ENCODE data around the gene ACVR1. TPM values are rescaled to one million over a fixed set of nuclear protein-coding genes. Genes with fewer than 3 reads are reported as not detected.

Gene ACVR1
- total and polyA plus RNA-seq, 2 experiments from 2014 or later, result 8.9 to 21.5 TPM

DNA sequence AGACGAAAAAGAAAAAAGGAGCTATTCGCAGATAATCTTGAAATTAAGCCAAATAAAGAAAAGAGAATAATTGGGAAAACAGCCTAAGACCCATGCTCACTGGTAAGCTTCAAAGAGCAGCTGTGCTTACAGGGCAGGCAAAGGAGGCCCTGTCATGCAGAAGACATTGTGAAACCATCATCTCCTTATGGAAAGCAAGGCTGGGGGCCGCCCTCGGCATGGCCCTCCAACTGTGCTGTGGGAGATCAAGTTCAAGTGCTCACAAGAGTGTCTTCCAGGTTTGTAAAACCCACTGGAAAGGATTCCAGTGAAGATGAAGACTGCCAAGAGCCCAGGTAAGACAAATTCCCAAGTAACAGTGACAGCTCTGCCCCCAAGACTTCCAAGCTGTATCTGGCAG is 32.2 kb downstream of the ACVR1 start:
- Histone ChIP-seq H3K4me2 (no peak overlapping the region), H3K4me1 (ENCODE audit: insufficient read depth) (peaks cover 34% of the 10 kb centered on the region), H3K4me3 (no peak overlapping the region), H2AFZ (no peak overlapping the region), H3F3A (replicated peaks; ENCODE audit: low read depth) (no peaks in the 10 kb centered on the region), H3K79me2 (replicated peaks; ENCODE audit: insufficient read depth) (peaks cover 73% of the 10 kb centered on the region), H3K9me2 (ENCODE audit: insufficient read depth) (no peaks in the 10 kb centered on the region; the same call in 1 of the 2 replicates), H3K27ac (ENCODE audit: low read depth) (no peak overlapping the region), H3K27me3 (ENCODE audit: insufficient read depth) (no peaks in the 10 kb centered on the region), H3K36me3 (ENCODE audit: insufficient read depth) (no peaks in the 10 kb centered on the region), H4K20me1 (replicated peaks; ENCODE audit: insufficient read depth) (peaks cover 10% of the 10 kb centered on the region; the same call in 1 of the 2 replicates)
- TF ChIP-seq NANOG (IDR thresholded peaks at IDR 0.05; ENCODE audit: borderline replicate concordance), result no peak
- TF ChIP-seq EZH2phosphoT487 (IDR thresholded peaks at IDR 0.05; ENCODE audit: unreplicated experiment), result no peak
- no peak for TF ChIP-seq STAT1 (IDR thresholded peaks at IDR 0.05; ENCODE audit: unreplicated experiment)
- TF ChIP-seq, protein P1, sequence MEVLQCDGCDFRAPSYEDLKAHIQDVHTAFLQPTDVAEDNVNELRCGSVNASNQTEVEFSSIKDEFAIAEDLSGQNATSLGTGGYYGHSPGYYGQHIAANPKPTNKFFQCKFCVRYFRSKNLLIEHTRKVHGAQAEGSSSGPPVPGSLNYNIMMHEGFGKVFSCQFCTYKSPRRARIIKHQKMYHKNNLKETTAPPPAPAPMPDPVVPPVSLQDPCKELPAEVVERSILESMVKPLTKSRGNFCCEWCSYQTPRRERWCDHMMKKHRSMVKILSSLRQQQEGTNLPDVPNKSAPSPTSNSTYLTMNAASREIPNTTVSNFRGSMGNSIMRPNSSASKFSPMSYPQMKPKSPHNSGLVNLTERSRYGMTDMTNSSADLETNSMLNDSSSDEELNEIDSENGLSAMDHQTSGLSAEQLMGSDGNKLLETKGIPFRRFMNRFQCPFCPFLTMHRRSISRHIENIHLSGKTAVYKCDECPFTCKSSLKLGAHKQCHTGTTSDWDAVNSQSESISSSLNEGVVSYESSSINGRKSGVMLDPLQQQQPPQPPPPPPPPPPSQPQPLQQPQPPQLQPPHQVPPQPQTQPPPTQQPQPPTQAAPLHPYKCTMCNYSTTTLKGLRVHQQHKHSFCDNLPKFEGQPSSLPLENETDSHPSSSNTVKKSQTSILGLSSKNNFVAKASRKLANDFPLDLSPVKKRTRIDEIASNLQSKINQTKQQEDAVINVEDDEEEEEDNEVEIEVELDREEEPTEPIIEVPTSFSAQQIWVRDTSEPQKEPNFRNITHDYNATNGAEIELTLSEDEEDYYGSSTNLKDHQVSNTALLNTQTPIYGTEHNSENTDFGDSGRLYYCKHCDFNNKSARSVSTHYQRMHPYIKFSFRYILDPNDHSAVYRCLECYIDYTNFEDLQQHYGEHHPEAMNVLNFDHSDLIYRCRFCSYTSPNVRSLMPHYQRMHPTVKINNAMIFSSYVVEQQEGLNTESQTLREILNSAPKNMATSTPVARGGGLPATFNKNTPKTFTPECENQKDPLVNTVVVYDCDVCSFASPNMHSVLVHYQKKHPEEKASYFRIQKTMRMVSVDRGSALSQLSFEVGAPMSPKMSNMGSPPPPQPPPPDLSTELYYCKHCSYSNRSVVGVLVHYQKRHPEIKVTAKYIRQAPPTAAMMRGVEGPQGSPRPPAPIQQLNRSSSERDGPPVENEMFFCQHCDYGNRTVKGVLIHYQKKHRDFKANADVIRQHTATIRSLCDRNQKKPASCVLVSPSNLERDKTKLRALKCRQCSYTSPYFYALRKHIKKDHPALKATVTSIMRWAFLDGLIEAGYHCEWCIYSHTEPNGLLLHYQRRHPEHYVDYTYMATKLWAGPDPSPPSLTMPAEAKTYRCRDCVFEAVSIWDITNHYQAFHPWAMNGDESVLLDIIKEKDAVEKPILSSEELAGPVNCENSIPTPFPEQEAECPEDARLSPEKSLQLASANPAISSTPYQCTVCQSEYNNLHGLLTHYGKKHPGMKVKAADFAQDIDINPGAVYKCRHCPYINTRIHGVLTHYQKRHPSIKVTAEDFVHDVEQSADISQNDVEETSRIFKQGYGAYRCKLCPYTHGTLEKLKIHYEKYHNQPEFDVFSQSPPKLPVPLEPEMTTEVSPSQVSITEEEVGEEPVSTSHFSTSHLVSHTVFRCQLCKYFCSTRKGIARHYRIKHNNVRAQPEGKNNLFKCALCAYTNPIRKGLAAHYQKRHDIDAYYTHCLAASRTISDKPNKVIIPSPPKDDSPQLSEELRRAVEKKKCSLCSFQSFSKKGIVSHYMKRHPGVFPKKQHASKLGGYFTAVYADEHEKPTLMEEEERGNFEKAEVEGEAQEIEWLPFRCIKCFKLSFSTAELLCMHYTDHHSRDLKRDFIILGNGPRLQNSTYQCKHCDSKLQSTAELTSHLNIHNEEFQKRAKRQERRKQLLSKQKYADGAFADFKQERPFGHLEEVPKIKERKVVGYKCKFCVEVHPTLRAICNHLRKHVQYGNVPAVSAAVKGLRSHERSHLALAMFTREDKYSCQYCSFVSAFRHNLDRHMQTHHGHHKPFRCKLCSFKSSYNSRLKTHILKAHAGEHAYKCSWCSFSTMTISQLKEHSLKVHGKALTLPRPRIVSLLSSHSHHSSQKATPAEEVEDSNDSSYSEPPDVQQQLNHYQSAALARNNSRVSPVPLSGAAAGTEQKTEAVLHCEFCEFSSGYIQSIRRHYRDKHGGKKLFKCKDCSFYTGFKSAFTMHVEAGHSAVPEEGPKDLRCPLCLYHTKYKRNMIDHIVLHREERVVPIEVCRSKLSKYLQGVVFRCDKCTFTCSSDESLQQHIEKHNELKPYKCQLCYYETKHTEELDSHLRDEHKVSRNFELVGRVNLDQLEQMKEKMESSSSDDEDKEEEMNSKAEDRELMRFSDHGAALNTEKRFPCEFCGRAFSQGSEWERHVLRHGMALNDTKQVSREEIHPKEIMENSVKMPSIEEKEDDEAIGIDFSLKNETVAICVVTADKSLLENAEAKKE (CRISPR knock-in tag; IDR thresholded peaks at IDR 0.05), result no peak
- no peaks in the 10 kb centered on the region for H3K36me3 Mint-ChIP-seq (ENCODE audit: low read depth)
- H3K27me3 Mint-ChIP-seq (ENCODE audit: insufficient read depth, low read depth, poor library complexity), result peaks cover under 1% of the 10 kb centered on the region
- no peak overlapping the region for H3K27ac Mint-ChIP-seq
- no peak for ATAC-seq
- H3K4me3 Mint-ChIP-seq, result no peak overlapping the region
- no peaks in the 10 kb centered on the region for H3K9me3 Mint-ChIP-seq
- H3K4me1 Mint-ChIP-seq, result peaks cover 42% of the 10 kb centered on the region
- no peak for DNase-seq (ENCODE audit: low spot score)

DNA sequence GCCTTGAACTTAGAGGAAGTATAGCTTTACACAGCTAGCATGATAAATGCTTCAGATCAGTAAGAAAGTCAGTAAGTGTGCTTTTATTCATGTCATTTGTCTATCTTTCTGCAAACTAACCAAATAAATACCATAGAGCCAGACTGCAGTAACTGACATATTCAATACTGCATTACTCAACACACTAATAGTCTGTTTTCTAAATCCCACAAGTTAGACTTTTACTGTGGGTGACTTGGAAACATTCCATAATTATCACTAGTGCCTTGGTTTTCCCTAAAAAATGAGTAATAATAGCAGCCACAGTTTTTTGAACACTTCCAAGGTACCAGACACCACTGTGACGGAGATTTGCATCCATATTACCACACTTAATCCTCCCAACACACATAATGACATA is 33.0 kb downstream of the ACVR1 start:
- H3K27ac Mint-ChIP-seq, result no peak overlapping the region
- no peak overlapping the region for H3K4me3 ChIP-seq
- peaks cover 45% of the 10 kb centered on the region for H3K4me1 Mint-ChIP-seq
- no peak overlapping the region for H3K4me2 ChIP-seq
- TF ChIP-seq POLR2AphosphoS5 (IDR thresholded peaks at IDR 0.05; ENCODE audit: low read depth) (no peak), EZH2phosphoT487 (IDR thresholded peaks at IDR 0.05; ENCODE audit: unreplicated experiment) (no peak), EZH2 (IDR thresholded peaks at IDR 0.05; ENCODE audit: low read depth, unreplicated experiment) (no peak), ZNF331 (CRISPR knock-in tag; IDR thresholded peaks at IDR 0.05; ENCODE audit: low read depth) (no peak), JUNB (IDR thresholded peaks at IDR 0.05; ENCODE audit: unreplicated experiment) (no peak), CREB1 (CRISPR knock-in tag; IDR thresholded peaks at IDR 0.05; ENCODE audit: low read depth) (no peak), NANOG (IDR thresholded peaks at IDR 0.05; ENCODE audit: borderline replicate concordance) (no peak)
- TF ChIP-seq, protein P2, sequence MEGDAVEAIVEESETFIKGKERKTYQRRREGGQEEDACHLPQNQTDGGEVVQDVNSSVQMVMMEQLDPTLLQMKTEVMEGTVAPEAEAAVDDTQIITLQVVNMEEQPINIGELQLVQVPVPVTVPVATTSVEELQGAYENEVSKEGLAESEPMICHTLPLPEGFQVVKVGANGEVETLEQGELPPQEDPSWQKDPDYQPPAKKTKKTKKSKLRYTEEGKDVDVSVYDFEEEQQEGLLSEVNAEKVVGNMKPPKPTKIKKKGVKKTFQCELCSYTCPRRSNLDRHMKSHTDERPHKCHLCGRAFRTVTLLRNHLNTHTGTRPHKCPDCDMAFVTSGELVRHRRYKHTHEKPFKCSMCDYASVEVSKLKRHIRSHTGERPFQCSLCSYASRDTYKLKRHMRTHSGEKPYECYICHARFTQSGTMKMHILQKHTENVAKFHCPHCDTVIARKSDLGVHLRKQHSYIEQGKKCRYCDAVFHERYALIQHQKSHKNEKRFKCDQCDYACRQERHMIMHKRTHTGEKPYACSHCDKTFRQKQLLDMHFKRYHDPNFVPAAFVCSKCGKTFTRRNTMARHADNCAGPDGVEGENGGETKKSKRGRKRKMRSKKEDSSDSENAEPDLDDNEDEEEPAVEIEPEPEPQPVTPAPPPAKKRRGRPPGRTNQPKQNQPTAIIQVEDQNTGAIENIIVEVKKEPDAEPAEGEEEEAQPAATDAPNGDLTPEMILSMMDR (conservative IDR thresholded peaks at IDR 0.05; ENCODE audit: low read depth in 2 of 2), result no peak
- no peaks in the 10 kb centered on the region for H3K36me3 Mint-ChIP-seq (ENCODE audit: low read depth)
- H3K9me3 Mint-ChIP-seq, result no peaks in the 10 kb centered on the region
- ATAC-seq (no peak), DNase-seq (ENCODE audit: low spot score) (no peak)
- H3K27me3 ChIP-seq (ENCODE audit: insufficient read depth), result no peaks in the 10 kb centered on the region
- peaks cover 72% of the 10 kb centered on the region for H3K79me2 ChIP-seq (replicated peaks; ENCODE audit: insufficient read depth)
- H2AFZ ChIP-seq, result no peak overlapping the region
- H3F3A ChIP-seq (replicated peaks; ENCODE audit: low read depth), result 0 out of 2 replicates have a peak, but pooled peaks cover 2% of the 10 kb centered on the region
- no peaks in the 10 kb centered on the region for H3K36me3 ChIP-seq (ENCODE audit: insufficient read depth)
- peaks cover 10% of the 10 kb centered on the region; the same call in 1 of the 2 replicates for H4K20me1 ChIP-seq (replicated peaks; ENCODE audit: insufficient read depth)
- H3K9me2 ChIP-seq (ENCODE audit: insufficient read depth), result no peaks in the 10 kb centered on the region; the same call in 1 of the 2 replicates
- peaks cover 6% of the 10 kb centered on the region for H3K27me3 Mint-ChIP-seq (ENCODE audit: insufficient read depth, low read depth, poor library complexity)
- peaks cover 43% of the 10 kb centered on the region for H3K4me1 ChIP-seq (ENCODE audit: insufficient read depth)
- no peak overlapping the region for H3K4me3 Mint-ChIP-seq
- H3K27ac ChIP-seq (ENCODE audit: low read depth), result no peak overlapping the region

Measured in GM23338 (cell line).